ENCODE results near the gene GJB5.

The GJB5 gene

GRCh38 chr1:34754964-34755637 is at the start of gene GJB5:
Gene GJB5 (plus strand): TSS chr1:34755047. CDS start chr1:34757331, 2,284 bp downstream.
- Histone ChIP-seq H3K4me3 (ENCODE audit: low read length, poor library complexity, severe bottlenecking) (no peak within 1 kb of the TSS), H3K9ac (ENCODE audit: low read depth, low read length, poor library complexity, severe bottlenecking) (no peak within 1 kb of the TSS), H2AFZ (ENCODE audit: low read length) (no peak within 1 kb of the TSS), H3F3A (ENCODE audit: low read depth) (no peaks in the 10 kb centered on the region), H3K9me3 (ENCODE audit: insufficient read depth, low read depth, low read length) (no peaks in the 10 kb centered on the region), H3K4me1 (ENCODE audit: insufficient read depth, low read length, poor library complexity, severe bottlenecking) (no peaks in the 10 kb centered on the region), H3K79me2 (ENCODE audit: insufficient read depth, low read length) (no peaks in the 10 kb centered on the region), H3K27me3 (ENCODE audit: insufficient read depth, low read length, poor library complexity, severe bottlenecking) (no peaks in the 10 kb centered on the region), H3K36me3 (ENCODE audit: insufficient read depth, low read length) (no peaks in the 10 kb centered on the region), H3K9me2 (replicated peaks; ENCODE audit: low read depth, low read length) (no peaks in the 10 kb centered on the region), H3K4me2 (ENCODE audit: low read depth, low read length, poor library complexity, severe bottlenecking) (no peak within 1 kb of the TSS), H4K20me1 (ENCODE audit: insufficient read depth, low read length, poor library complexity, severe bottlenecking) (no peaks in the 10 kb centered on the region)
- TF ChIP-seq EZH2phosphoT487 (IDR thresholded peaks at IDR 0.05; ENCODE audit: borderline replicate concordance) = no peak
- no peak for TF ChIP-seq CTCF (conservative IDR thresholded peaks at IDR 0.05; ENCODE audit: low read length)

- H3K36me3 ChIP-seq (ENCODE audit: insufficient read depth, low read length) = no peaks in the 10 kb centered on the region
- H3F3A ChIP-seq (ENCODE audit: low read depth) = no peaks in the 10 kb centered on the region
- no peak overlapping the region for H3K4me2 ChIP-seq (ENCODE audit: low read depth, low read length, poor library complexity, severe bottlenecking)
- no peaks in the 10 kb centered on the region for H3K27me3 ChIP-seq (ENCODE audit: insufficient read depth, low read length, poor library complexity, severe bottlenecking)
- TF ChIP-seq EZH2phosphoT487 (IDR thresholded peaks at IDR 0.05; ENCODE audit: borderline replicate concordance) = no peak
- no peak for TF ChIP-seq CTCF (conservative IDR thresholded peaks at IDR 0.05; ENCODE audit: low read length)
- H3K9me3 ChIP-seq (ENCODE audit: insufficient read depth, low read depth, low read length) = no peaks in the 10 kb centered on the region
- H3K9me2 ChIP-seq (replicated peaks; ENCODE audit: low read depth, low read length) = no peaks in the 10 kb centered on the region
- no peaks in the 10 kb centered on the region for H4K20me1 ChIP-seq (ENCODE audit: insufficient read depth, low read length, poor library complexity, severe bottlenecking)
- H3K4me1 ChIP-seq (ENCODE audit: insufficient read depth, low read length, poor library complexity, severe bottlenecking) = no peaks in the 10 kb centered on the region
- H3K9ac ChIP-seq (ENCODE audit: low read depth, low read length, poor library complexity, severe bottlenecking) = no peak overlapping the region
- H3K79me2 ChIP-seq (ENCODE audit: insufficient read depth, low read length) = no peaks in the 10 kb centered on the region
- H2AFZ ChIP-seq (ENCODE audit: low read length) = no peak overlapping the region
- H3K4me3 ChIP-seq (ENCODE audit: low read length, poor library complexity, severe bottlenecking) = no peak overlapping the region
These were observed 49.8 kb upstream of the GJB5 start for GRCh38 chr1:34705077-34705476.

GRCh38 chr1:34708106-34708505 is 46.7 kb upstream of the GJB5 start:
- Histone ChIP-seq H4K20me1 (ENCODE audit: insufficient read depth, low read length, poor library complexity, severe bottlenecking) (no peaks in the 10 kb centered on the region), H3K9ac (ENCODE audit: low read depth, low read length, poor library complexity, severe bottlenecking) (no peak overlapping the region), H3K4me2 (ENCODE audit: low read depth, low read length, poor library complexity, severe bottlenecking) (no peak overlapping the region), H3F3A (ENCODE audit: low read depth) (no peaks in the 10 kb centered on the region), H3K9me2 (replicated peaks; ENCODE audit: low read depth, low read length) (no peaks in the 10 kb centered on the region), H3K9me3 (ENCODE audit: insufficient read depth, low read depth, low read length) (no peaks in the 10 kb centered on the region), H3K4me1 (ENCODE audit: insufficient read depth, low read length, poor library complexity, severe bottlenecking) (no peaks in the 10 kb centered on the region), H3K27me3 (ENCODE audit: insufficient read depth, low read length, poor library complexity, severe bottlenecking) (no peaks in the 10 kb centered on the region), H2AFZ (ENCODE audit: low read length) (no peak overlapping the region), H3K4me3 (ENCODE audit: low read length, poor library complexity, severe bottlenecking) (no peak overlapping the region), H3K36me3 (ENCODE audit: insufficient read depth, low read length) (no peaks in the 10 kb centered on the region), H3K79me2 (ENCODE audit: insufficient read depth, low read length) (no peaks in the 10 kb centered on the region)
- no peak for TF ChIP-seq CTCF (conservative IDR thresholded peaks at IDR 0.05; ENCODE audit: low read length)
- no peak for TF ChIP-seq EZH2phosphoT487 (IDR thresholded peaks at IDR 0.05; ENCODE audit: borderline replicate concordance)
